ENCODE data around the gene DBH.

DNA sequence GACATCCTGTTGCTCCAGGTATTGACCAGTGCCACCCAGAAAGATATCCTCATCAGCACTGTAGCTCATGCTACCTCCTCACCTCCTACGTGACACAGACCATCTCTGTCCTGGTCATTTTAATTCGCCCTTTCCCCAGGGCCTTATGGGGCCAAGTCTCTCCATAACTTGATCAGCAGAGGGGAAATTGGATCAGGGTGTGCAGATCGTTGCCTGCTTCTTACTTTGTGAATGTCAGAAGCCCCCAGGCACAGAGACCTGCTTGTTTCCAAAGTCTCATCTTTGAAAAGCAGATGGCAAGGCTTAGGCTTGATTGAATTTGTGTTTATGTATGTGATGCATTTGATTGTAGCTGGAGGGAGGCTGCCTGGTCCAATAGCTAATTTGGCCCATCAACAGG is 8.8 kb upstream of the DBH start:
- TF ChIP-seq EZH2 (optimal IDR thresholded peaks at IDR 0.05; ENCODE audit: low read depth, low read length) = no peak
- TF ChIP-seq, protein P1, sequence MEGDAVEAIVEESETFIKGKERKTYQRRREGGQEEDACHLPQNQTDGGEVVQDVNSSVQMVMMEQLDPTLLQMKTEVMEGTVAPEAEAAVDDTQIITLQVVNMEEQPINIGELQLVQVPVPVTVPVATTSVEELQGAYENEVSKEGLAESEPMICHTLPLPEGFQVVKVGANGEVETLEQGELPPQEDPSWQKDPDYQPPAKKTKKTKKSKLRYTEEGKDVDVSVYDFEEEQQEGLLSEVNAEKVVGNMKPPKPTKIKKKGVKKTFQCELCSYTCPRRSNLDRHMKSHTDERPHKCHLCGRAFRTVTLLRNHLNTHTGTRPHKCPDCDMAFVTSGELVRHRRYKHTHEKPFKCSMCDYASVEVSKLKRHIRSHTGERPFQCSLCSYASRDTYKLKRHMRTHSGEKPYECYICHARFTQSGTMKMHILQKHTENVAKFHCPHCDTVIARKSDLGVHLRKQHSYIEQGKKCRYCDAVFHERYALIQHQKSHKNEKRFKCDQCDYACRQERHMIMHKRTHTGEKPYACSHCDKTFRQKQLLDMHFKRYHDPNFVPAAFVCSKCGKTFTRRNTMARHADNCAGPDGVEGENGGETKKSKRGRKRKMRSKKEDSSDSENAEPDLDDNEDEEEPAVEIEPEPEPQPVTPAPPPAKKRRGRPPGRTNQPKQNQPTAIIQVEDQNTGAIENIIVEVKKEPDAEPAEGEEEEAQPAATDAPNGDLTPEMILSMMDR (IDR thresholded peaks at IDR 0.05; ENCODE audit: low read length) = no peak
- no peak for TF ChIP-seq EZH2phosphoT487 (IDR thresholded peaks at IDR 0.05; ENCODE audit: low read length)
